Skeletal muscle satellite cell (primary cell): ENCODE measurements around the gene RBM19.
"Not testable (repeated sequence)": the region's sequence is repeated elsewhere in the genome, so short reads cannot be mapped to it uniquely, and the experiment has no call there.

Experiments
- H3K27me3 ChIP-seq: 2 replicates; pipeline ENCODE4 v1.7.0; 2013; ENCODE audit warnings: low read length; ENCODE audit not compliant: control insufficient read depth, insufficient read depth
- H3K36me3 ChIP-seq: 2 replicates; pipeline ENCODE4 v1.7.0; 2013; ENCODE audit warnings: mild to moderate bottlenecking, control low read depth, low read length; ENCODE audit not compliant: insufficient read depth
- H3K4me1 ChIP-seq: 2 replicates; pipeline ENCODE4 v1.7.0; 2013; ENCODE audit warnings: low read length; ENCODE audit not compliant: control insufficient read depth, insufficient read depth
- H3K4me2 ChIP-seq: 2 replicates; pipeline ENCODE4 v1.7.0; 2013; ENCODE audit warnings: mild to moderate bottlenecking, low read length
- H3K4me3 ChIP-seq: 2 replicates; pipeline ENCODE4 v1.7.0; 2013; ENCODE audit warnings: low read length
- H3K9ac ChIP-seq: 2 replicates; pipeline ENCODE4 v1.7.0; 2013; ENCODE audit warnings: mild to moderate bottlenecking, low read depth, low read length, moderate library complexity
- H3K9me3 ChIP-seq: replicated peaks from 2 replicates; pipeline ENCODE4 v1.7.0; 2013; ENCODE audit warnings: mild to moderate bottlenecking, control low read depth, low read length

The RBM19 gene

DNA sequence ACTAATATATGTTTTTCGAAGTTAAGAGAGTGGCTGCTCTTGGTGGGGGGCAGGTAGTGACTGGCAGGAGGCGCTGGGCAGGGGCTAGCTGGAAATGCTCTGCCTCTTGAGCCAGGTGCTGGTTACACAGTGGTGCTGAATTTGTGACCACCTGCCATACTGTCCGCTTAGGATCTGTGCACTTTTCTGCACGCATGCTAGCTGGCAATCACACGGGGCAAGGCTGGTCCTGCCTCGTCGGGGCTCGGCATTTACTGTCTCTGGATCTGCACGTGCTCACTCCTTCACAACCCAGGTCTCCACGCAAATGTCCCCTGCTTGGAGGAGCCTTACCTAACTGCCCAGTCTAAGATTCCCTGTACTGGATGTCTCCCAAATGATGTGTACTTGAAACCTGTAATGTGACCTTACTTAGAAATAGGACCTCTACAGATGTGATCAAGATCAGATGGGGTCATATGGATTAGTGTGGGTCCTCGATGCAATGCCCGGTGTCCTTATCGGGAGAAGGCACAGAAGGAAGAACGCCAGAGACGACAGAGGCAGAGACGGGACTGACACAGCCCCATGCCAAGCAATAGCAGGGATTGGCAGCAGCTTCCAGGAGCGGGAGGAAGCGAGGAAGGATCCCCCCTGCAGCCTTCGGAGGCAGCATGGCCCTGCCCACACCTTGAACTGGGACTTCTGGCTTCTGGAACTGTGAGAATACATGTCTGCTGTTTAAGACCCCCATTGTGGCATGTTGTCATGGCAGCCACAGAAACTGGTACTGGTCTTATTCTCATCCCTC, 59.5 kb downstream of the RBM19 start:
- Histone ChIP-seq H3K9me3 (no peaks in the 10 kb centered on the region), H3K4me3 (no peak overlapping the region), H3K4me2 (no peak overlapping the region), H3K27me3 (no peaks in the 10 kb centered on the region), H3K4me1 (peaks cover 9% of the 10 kb centered on the region), H3K36me3 (peaks cover 5% of the 10 kb centered on the region), H3K9ac (no peak overlapping the region)

DNA sequence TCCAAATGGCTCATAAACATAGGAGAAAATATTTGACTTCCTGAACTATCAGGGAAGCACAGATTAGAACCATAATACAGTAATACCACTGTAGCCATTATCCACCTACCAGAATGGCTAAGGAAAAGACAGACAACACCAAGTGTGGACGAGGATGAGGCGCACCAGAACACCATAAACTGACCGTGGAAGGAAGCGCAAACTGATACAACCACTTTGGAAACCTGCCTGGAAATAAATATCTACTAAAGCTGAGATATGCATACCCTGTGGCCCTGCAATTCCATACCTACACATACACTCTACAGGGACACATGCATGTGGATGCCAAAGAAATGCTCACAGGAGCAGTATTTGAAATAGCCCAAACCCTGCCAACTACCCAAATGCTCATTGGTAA, 60.3 kb downstream of the RBM19 start:
- Histone ChIP-seq H3K4me2 (no peak overlapping the region), H3K4me1 (peaks cover 10% of the 10 kb centered on the region), H3K9ac (no peak overlapping the region), H3K4me3 (no peak overlapping the region), H3K27me3 (no peaks in the 10 kb centered on the region), H3K9me3 (no peaks in the 10 kb centered on the region), H3K36me3 (peaks cover 5% of the 10 kb centered on the region)

DNA sequence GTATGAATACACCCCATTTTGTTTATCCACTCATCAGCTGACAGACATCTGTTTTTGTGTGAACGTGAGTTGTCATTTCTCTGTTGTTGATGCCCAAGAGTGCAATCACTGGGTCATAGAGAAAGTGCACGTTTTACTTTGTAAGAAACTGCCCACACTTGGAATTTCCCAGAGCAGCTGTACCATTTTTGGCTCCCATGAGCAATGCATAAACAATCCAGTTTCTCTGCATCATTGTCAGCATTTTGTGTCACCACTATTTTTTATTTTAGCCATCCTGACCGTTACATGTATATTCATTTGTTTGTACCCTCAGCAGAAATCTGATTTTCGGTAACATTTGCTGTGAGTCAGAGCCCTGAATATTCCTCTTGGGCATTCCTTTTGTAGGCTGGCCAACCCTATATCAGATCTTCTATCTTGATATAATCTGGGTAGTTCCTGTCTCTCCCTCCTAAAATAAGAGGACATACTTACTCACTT, 62.7 kb downstream of the RBM19 start:
- Histone ChIP-seq H3K36me3 (peaks cover 5% of the 10 kb centered on the region), H3K4me1 (peaks cover 22% of the 10 kb centered on the region), H3K9ac (no peak overlapping the region), H3K4me2 (no peak overlapping the region), H3K4me3 (no peak overlapping the region), H3K27me3 (no peaks in the 10 kb centered on the region), H3K9me3 (no peaks in the 10 kb centered on the region)

DNA sequence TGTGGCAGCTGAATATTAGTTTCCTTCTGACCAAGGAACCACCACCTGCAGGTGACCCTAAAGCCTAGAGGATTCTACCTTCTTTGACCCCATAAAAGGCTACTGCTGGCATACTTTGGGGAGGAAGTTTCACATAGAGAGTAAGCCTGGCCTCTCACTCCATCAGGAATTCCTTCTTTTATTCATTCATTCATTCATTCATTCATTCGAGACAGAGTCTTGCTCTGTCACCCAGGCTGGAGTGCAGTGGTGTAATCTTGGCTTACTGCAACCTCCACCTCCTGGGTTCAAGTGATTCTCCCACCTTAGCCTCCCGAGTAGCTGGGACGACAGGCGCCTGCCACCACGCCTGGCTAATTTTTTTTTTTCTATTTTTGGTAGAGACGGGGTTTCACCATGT, 64.8 kb downstream of the RBM19 start:
- peaks cover 22% of the 10 kb centered on the region for H3K4me1 ChIP-seq
- not testable (repeated sequence) for H3K36me3 ChIP-seq, H3K4me2 ChIP-seq, H3K27me3 ChIP-seq, H3K4me3 ChIP-seq, H3K9ac ChIP-seq, H3K9me3 ChIP-seq

DNA sequence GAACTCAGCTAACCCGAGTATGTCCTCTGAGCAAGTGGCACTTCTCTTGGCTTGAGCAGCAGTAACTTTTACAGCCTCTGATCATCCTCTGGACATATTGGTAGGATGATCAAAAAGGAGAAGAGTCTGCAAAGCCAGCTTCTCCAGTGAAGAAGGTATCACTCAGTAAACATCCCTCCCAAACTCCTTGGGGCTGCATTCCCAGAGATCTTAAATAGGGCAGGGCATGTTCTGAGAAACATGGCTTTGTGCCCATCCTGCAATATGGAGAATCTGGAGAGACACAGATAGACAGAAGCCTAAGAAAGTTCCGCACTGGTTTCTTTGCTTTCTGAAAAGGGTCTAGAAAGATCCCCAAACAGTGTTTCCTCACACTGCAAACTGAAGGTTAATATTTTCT, 65.4 kb downstream of the RBM19 start:
- H3K4me1 ChIP-seq, result peaks cover 22% of the 10 kb centered on the region
- no peak overlapping the region for H3K4me3 ChIP-seq
- no peaks in the 10 kb centered on the region for H3K27me3 ChIP-seq
- H3K9ac ChIP-seq, result no peak overlapping the region
- no peaks in the 10 kb centered on the region for H3K9me3 ChIP-seq
- H3K4me2 ChIP-seq, result no peak overlapping the region
- peaks cover 4% of the 10 kb centered on the region for H3K36me3 ChIP-seq

DNA sequence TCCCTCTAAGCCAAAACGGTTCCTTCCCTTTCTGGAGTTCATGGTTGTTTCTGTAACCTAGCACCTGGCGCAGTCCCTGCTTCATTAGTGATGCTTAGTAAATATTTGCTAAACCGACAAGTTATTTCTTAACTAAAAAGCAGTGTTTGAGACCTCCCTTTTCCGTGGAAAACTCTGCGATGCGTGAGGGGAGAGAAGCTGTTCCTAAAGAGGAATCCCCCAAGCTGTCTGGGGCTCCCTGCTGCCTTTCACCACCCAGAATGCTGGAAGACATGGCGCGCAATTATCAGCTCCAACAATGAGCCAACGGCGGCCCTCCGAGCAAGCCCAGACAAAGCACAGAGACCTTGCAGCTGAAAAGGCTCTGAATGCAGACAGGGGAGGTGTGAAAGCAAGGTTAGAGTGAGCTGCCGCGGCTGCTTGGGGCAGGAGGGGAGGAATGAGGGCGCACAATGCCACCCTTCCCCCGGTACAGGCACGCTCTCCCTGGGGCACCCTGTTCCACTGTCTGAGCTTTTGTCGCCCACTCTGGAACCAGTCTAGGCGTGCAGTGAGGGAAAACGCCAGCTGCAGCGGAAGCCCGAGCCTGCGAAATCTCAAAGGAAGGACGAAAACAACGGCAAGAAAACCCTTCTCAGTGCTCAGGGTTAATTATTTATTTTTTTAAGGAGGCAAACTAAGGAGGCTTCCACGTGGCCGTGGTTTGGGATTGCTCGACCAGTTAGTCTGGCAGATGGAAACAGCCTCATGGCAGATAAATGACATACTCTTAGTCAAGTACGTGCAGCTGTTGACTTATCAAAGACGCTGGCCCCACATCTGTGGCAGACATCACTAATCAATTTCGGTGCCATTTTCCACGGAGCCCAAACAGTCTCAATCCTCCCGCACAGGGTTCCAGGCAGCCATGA, 66.3 kb downstream of the RBM19 start:
- H3K9me3 ChIP-seq, result no peaks in the 10 kb centered on the region
- no peaks in the 10 kb centered on the region for H3K36me3 ChIP-seq
- no peak overlapping the region for H3K4me3 ChIP-seq
- H3K4me1 ChIP-seq, result peaks cover 22% of the 10 kb centered on the region
- no peaks in the 10 kb centered on the region for H3K27me3 ChIP-seq
- H3K9ac ChIP-seq, result no peak overlapping the region
- H3K4me2 ChIP-seq, result no peak overlapping the region

DNA sequence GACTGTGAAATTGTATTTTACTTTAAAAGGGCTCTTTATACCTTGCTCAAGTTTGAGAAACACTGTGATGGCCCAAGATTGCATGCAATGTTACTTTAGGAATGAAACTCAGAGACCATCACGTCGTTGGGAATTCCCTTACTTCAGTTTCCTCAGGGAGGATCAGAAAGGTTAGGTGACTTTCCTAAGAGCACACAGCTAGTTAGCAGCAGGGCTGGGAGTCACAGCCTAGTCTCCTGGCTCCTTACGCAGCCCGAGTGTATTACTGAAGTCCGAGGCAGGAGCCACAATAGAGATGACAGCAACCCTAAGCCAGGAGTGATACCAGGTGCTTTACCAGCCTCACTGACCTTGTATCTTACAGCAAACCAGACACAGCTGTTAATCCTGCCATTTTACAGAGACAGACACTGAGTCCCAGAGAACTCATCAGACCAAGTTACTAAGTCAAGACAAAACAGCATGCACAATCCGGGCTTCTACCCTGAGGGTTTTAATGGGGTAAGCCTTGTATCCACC, 67.0 kb downstream of the RBM19 start:
- Histone ChIP-seq H3K4me3 (no peak overlapping the region), H3K9ac (no peak overlapping the region), H3K36me3 (no peaks in the 10 kb centered on the region), H3K9me3 (no peaks in the 10 kb centered on the region), H3K27me3 (no peaks in the 10 kb centered on the region), H3K4me1 (peaks cover 22% of the 10 kb centered on the region), H3K4me2 (no peak overlapping the region)

DNA sequence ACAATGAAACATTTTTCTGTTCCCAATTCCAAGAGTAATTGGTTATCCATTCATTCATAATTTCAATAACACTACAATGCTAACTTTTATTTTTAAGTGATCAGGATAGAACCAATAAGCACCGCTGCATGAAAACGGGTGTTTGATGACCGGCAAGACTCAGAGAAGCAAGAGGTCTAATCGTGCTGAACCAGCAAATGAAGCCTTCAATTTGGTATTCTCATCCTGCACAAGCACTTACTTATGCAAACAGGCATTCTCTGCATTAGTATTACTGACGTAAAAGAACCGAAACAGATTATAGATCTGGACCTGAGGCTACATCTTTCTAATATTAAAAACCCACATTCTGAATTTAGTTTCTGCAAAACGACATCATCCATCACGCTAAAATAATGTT, 67.7 kb downstream of the RBM19 start:
- Histone ChIP-seq H3K36me3 (no peaks in the 10 kb centered on the region), H3K4me1 (peaks cover 17% of the 10 kb centered on the region), H3K4me3 (no peak overlapping the region), H3K27me3 (no peaks in the 10 kb centered on the region), H3K4me2 (no peak overlapping the region), H3K9me3 (no peaks in the 10 kb centered on the region), H3K9ac (no peak overlapping the region)

DNA sequence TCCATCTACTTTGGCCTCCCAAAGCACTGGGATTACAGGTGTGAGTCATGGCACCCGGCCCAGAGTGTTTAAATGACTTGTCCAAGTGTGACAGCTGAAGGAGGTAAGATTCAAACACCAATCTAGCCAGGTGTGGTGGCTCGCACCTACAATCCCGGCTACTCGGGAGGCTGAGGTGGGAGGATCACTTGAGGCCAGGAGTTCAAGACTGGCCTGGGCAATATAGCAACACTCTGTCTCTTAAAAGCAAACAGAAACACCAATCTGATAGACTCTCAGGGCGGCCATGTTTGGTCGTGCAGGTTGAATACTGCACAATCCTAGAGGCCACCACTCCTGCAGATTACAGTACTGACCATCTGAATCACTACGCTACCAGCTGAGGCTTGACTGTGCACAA, 68.7 kb downstream of the RBM19 start:
- Histone ChIP-seq H3K36me3 (no peaks in the 10 kb centered on the region), H3K27me3 (no peaks in the 10 kb centered on the region), H3K9ac (no peak overlapping the region), H3K4me2 (no peak overlapping the region), H3K9me3 (no peaks in the 10 kb centered on the region), H3K4me3 (no peak overlapping the region), H3K4me1 (peaks cover 13% of the 10 kb centered on the region)

DNA sequence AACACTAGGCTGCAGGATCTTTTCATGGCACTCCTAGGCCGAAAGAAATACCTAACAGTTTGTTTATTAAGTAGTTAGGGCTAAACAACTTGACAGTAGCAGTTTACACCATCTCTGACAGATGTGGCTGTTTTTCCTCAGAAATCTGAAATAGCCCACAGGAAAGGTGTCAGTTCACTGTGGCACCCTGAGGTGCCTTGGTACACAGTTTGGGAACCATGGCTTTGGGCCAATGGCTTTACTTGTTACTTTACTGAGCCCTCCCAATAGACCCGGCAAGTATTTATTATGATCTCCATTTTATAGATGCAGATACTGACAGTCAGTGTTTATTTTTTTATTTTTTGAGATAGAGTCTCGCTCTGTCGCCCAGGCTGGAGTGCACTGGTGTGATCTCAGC, 69.3 kb downstream of the RBM19 start:
- Histone ChIP-seq H3K4me1 (peaks cover 13% of the 10 kb centered on the region), H3K36me3 (no peaks in the 10 kb centered on the region), H3K4me3 (no peak overlapping the region), H3K4me2 (no peak overlapping the region), H3K9ac (no peak overlapping the region), H3K9me3 (no peaks in the 10 kb centered on the region), H3K27me3 (no peaks in the 10 kb centered on the region)

DNA sequence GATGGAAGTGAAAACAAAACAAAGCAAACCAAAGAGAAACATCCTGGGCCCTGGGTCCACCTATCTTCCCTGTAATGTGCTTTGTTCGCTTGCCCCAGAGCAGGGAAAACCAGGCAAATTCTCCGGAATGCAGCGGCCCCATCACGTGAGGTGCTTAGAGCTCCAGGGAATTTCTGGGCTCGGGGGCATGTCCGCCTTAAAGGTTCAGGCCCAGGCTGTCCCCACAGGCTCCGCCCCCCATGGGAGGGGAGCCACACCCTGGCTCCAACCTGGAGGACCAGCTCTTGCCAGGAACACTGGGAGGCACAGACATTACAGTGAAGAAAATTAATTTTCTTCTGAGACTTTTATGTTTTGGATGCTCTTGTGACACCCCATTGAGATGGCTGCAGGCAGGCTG, 69.9 kb downstream of the RBM19 start:
- H3K9me3 ChIP-seq, result no peaks in the 10 kb centered on the region
- no peaks in the 10 kb centered on the region for H3K27me3 ChIP-seq
- no peak overlapping the region for H3K4me2 ChIP-seq
- peaks cover 13% of the 10 kb centered on the region for H3K4me1 ChIP-seq
- no peak overlapping the region for H3K9ac ChIP-seq
- no peaks in the 10 kb centered on the region for H3K36me3 ChIP-seq
- no peak overlapping the region for H3K4me3 ChIP-seq
